ENCODE measurements around the gene UNC45A.
A peak's percentile ranks its signal among the peaks of the same experiment; 100 is the strongest.

UNC45A gene, protein sequence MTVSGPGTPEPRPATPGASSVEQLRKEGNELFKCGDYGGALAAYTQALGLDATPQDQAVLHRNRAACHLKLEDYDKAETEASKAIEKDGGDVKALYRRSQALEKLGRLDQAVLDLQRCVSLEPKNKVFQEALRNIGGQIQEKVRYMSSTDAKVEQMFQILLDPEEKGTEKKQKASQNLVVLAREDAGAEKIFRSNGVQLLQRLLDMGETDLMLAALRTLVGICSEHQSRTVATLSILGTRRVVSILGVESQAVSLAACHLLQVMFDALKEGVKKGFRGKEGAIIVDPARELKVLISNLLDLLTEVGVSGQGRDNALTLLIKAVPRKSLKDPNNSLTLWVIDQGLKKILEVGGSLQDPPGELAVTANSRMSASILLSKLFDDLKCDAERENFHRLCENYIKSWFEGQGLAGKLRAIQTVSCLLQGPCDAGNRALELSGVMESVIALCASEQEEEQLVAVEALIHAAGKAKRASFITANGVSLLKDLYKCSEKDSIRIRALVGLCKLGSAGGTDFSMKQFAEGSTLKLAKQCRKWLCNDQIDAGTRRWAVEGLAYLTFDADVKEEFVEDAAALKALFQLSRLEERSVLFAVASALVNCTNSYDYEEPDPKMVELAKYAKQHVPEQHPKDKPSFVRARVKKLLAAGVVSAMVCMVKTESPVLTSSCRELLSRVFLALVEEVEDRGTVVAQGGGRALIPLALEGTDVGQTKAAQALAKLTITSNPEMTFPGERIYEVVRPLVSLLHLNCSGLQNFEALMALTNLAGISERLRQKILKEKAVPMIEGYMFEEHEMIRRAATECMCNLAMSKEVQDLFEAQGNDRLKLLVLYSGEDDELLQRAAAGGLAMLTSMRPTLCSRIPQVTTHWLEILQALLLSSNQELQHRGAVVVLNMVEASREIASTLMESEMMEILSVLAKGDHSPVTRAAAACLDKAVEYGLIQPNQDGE

DNA sequence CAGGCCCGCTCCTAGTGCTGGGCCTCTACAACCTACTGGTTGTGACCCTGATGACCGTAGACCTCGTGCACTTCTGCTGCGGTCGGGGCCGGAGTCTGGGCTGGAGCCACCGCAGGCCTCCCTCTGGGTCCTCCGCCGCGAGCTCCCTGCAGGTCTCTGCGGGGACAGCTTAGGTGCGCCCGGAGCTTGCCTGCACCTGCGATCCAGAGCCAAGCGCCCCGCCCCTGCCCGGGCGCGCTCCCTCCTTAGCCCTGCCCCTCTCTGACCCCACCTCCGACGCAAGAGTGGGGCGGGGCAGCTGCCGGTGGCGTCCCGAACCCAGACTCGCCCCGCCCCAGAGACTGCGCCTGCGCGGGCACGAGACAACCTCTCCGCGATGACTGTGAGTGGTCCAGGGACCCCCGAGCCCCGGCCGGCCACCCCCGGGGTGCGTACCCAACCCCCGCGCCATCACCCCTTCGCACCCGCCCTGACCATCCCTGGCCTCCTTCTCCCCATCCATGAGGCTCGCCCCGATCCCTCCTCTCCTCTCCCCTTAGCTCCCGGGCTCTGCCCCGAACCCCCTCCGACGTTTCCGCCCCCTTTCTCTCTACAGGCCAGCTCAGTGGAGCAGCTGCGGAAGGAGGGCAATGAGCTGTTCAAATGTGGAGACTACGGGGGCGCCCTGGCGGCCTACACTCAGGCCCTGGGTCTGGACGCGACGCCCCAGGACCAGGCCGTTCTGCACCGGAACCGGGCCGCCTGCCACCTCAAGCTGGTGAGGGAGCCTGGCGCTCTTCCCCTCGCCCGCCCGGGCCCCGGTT lies at the start of gene UNC45A:
Gene UNC45A, plus strand, starts transcription at position 337 of the 803 bp plus-strand sequence. Its CDS starts 40 bp downstream, at position 377.
- DNase-seq: peak; percentile 99

DNA sequence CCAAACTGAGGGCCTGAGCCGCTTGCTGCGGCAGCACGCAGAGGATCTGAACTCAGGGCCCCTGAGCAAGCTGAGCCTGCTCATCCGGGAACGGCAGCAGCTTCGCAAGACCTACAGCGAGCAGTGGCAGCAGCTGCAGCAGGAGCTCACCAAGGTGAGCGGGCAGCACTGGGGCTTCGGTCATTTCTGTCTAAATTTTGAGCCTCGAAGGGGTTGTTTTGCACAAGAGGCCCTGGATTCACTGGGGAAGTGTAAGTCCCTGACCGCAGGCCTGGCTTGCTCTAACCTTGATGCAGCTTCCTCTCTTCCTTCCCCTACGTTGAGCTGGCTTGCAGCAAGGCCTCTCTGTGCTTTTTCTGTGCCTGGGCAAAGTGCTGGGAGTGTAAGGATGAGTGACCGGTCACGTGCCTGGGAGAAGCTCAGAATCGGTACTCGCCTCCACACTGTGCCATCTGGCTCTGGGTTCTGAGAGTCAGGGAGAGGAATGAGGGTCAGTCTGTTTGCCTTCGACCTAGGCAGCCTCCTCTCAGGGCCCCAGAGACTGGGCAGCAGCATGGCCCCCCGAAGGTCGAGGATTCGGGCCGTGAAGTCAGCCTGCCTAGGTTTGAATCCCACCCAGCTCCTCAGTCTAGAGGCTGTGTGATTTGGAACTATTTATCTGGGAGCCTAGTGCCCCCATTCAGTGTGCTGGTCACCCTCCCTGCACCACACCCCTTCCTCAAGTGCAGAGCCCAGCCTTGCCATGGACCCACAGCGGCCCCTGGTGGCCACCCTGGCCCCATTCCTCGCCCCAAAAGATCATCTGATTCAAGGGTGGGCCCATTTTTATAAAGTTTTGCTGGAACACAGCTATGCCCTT lies 49.4 kb upstream of the UNC45A start:
- DNase-seq: peak; percentile 72

DNA sequence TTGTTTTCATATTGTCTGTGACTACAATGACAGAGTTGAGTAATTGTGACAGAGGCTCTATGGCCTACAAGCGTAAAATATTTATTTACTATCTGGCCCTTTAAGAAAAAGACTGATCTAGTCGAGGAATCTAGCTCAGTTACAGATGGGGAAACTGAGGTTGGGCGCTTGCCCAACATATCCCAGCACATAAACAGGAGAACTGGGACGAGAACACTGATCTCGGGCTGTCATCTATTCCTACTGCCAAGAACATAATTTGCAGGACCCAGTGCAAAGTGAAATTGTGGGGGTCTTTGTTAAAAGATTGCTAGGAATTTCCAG lies 48.8 kb upstream of the UNC45A start:
- no peak for DNase-seq

DNA sequence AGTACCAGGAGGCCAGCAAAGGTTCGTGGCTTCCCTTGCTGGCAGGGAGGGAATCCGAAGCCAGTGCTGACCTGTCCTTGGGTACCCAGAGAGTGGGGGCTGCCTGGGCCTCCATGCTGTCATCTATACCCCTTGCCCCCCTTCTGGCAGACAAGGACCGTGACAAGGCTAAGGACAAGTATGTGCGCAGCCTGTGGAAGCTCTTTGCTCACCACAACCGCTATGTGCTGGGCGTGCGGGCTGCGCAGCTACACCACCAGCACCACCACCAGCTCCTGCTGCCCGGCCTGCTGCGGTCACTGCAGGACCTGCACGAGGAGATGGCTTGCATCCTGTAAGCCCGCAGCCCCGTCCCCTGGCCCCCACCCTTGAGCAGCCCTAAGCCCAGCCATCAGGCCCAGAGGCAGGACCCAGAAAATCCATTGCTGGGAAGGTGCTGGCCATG lies 48.0 kb upstream of the UNC45A start:
- no peak for DNase-seq

DNA sequence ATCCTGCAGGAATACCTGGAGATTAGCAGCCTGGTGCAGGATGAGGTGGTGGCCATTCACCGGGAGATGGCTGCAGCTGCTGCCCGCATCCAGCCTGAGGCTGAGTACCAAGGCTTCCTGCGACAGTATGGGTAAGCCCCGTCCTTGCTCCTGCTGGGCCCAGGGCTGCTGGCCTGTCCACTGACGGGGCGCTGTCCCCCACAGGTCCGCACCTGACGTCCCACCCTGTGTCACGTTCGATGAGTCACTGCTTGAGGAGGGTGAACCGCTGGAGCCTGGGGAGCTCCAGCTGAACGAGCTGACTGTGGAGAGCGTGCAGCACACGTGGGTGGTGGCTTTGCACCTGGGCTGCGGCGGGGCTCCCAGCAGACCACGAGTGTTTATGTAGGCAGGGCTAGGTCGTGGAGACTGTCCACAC lies 45.8 kb upstream of the UNC45A start:
- peak; percentile 53 for DNase-seq

DNA sequence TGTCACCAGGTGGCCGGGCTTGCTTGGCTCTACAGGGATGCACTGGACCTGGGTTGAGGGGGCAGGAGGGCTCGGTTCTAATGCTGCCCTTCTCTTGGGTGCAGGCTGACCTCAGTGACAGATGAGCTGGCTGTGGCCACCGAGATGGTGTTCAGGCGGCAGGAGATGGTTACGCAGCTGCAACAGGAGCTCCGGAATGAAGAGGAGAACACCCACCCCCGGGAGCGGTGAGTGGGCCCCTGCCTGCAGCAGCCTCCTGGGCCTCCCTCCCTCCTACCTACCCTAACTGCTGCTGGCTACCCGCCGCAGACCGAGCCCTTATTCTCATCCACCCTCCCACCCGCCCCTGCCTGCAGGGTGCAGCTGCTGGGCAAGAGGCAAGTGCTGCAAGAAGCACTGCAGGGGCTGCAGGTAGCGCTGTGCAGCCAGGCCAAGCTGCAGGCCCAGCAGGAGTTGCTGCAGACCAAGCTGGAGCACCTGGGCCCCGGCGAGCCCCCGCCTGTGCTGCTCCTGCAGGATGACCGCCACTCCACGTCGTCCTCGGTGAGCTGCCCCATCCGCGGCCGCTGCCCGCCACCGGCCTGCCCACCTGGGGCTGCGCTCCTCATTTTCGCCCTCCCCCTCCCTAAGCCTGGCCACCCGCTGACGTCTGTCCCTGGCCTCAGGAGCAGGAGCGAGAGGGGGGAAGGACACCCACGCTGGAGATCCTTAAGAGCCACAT lies 45.2 kb upstream of the UNC45A start:
- no peak for DNase-seq

DNA sequence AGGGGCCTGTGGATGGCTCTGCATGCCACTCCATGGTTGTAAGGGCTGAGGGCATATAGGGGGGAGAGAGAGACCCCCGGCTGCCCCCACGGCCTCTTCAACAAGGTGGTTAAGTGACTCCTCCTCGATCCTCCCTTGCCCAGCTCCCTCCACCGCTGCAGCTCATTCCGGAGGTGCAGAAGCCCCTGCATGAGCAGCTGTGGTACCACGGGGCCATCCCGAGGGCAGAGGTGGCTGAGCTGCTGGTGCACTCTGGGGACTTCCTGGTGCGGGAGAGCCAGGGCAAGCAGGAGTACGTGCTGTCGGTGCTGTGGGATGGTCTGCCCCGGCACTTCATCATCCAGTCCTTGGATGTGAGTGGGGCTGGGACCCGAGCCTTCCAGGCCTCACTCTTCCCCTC lies 44.2 kb upstream of the UNC45A start:
- no peak for DNase-seq

DNA sequence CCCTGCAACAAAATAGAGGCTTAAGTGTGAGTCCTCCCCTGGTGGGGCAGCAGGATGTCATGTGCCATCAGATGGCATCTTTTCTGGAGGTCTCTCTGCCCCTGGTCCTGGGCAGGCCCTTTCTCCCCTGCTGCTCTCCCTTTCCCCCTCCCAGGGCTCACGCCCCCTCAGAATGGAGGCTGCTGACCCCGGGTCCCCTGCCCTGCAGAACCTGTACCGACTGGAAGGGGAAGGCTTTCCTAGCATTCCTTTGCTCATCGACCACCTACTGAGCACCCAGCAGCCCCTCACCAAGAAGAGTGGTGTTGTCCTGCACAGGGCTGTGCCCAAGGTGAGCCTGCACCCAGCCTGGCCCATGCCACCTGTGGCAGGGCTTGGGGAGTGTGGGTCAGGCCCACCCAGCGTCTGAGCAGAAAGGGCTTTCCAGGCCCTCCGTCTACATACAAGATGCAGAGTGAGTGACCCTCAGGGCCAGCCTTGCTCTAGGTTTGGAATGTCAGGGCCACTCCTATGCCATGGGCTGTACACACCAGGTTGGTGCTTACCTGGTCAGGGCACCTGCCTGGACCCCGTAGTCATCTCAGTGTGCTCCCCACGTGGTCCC lies 43.6 kb upstream of the UNC45A start:
- no peak for DNase-seq

DNA sequence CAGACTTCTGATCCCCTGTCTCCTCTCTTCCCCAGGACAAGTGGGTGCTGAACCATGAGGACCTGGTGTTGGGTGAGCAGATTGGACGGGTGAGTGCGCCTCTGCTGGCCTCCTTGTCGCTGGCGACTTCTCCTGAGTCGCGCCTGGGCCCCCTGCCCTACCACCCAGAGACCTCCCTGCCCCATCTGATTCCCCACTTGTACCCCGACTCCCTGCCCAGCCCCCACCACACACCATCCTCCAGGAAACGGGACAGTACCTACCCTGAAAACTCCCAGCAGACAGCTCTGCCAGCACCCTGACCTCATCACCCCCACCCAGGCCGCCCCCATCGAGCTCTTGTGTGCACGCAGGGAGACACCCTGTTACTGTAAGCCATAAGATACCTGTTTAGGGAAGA lies 43.1 kb upstream of the UNC45A start:
- no peak for DNase-seq

DNA sequence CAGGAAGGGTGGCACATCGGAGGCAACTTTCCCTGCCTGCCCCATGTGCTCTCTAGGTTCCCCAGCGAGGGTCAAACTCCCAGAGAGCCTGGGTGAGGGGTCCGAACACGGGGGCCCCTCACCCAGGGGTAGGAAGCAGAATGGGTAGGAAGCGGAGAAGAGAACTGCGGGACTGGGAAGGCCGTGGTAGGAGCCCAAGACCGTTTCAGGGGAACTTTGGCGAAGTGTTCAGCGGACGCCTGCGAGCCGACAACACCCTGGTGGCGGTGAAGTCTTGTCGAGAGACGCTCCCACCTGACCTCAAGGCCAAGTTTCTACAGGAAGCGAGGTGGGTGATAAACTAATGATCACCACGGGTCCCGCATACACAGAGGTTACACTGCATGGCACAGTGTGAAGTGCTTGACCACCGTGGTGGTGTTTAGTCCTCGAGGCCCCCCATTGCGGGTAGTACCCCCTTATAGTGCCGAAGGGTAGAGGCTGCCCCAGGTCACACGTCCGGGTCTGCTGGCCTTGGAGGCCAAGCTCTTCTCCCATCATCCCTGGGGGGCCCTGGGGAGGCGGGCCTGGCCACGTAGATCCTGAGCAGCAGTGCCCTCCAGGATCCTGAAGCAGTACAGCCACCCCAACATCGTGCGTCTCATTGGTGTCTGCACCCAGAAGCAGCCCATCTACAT lies 42.4 kb upstream of the UNC45A start:
- DNase-seq: no peak

DNA sequence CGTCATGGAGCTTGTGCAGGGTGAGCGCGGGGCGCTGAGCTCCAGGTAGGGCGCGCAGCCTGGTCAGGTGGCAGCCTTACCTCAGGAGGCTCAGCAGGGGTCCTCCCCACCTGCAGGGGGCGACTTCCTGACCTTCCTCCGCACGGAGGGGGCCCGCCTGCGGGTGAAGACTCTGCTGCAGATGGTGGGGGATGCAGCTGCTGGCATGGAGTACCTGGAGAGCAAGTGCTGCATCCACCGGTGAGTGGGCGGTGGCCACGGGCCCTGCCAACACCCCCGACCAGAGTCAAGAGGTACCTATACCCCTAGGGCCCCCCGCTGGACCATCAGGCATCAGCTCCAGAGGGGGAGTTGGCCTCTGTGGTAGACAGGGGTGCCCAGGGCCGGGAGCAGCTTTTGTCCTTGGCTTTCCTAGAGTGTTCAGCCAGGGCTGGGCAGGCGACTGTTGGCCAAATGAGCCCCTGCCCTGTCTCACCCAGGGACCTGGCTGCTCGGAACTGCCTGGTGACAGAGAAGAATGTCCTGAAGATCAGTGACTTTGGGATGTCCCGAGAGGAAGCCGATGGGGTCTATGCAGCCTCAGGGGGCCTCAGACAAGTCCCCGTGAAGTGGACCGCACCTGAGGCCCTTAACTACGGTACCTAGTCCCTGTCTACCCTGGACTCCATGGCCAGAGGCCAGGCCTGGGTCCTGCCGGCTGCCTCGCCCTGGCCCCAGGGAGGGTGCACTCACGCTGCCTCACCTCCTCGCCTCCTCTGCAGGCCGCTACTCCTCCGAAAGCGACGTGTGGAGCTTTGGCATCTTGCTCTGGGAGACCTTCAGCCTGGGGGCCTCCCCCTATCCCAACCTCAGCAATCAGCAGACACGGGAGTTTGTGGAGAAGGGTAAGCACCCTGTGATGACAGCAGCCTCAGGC lies 41.7 kb upstream of the UNC45A start:
- DNase-seq: no peak

DNA sequence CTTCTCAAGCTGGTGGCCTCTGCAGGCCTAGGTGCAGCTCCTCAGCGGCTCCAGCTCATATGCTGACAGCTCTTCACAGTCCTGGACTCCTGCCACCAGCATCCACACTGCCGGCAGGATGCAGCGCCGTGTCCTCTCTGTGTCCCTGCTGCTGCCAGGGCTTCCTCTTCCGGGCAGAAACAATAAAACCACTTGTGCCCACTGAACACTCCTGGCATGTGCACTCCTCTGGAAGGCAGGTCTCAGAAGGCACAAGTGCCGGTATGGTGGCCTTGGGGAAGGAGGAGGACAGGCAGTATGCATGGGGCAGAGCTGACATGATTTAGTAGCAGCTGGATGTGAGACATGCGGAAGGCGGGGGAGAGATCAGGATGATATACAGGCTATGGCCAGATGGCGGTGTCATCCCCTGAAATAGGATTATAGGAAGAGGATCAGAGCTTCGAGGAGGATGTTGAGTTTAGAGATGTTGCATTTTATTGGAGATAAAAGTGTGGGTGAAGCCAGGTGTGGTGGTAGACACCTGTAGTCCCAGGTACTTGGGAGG lies 39.4 kb upstream of the UNC45A start:
- peak; percentile 38 for DNase-seq

DNA sequence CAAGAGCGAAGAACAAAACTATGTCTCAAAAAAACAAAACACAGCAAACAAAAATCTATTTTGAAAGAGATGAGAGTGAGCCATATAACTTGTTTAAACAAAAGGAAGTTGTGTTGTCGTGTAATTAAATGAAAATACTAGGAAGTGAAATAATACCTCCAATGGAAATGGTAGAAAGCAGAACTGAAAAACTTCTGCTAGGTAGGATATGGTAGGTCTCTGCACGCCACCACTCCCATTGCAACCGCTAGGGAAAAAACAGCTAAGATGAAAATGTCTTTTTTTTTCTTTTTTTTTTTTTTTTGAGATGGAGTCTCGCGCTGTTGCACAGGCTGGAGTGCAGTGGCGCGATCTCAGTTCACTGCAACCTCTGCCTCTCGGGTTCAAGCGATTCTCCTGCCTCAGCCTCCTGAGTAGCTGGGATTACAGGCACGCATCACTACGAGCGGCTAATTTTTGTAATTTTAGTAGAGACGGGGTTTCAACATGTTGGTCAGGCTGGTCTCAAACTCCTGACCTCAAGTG lies 37.9 kb upstream of the UNC45A start:
- DNase-seq: peak; percentile 86

DNA sequence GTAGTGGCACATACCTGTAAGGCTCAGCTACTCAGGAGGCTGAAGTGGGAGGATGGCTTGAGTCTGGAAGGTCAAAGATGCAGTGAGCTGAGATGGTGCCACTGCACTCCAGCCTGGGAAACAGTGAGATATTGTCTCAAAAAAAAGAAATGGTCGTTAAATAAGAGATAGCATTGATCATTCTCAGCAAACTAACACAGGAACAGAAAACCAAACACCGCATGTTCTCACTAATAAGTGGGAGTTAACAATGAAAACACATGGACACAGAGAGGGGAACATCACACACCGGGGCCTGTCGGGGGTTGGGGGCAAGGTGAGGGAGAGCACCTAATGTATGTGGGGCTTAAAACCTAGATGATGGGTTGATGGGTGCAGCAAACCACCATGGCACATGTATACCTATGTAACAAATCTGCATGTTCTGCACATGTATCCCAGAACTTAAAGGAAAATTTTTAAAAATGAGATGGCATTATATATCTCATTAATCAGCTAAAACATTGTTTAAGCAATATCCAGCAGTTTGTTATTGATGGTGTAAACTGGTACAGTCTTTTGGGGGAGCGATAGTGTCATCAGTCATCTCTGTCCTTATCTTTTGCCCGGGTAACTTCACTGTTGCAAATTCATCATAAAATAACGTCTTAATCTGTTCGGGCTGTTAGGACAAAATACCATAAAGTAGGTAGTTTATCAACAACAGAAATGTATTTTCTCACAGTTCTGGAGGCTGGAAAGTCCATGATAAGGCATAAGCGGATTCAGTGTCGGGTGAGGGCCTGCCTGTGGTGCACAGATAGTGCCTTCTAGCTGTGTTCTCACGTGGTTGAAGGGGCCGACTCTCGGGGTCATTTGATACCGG lies 33.7 kb upstream of the UNC45A start:
- DNase-seq: no peak

DNA sequence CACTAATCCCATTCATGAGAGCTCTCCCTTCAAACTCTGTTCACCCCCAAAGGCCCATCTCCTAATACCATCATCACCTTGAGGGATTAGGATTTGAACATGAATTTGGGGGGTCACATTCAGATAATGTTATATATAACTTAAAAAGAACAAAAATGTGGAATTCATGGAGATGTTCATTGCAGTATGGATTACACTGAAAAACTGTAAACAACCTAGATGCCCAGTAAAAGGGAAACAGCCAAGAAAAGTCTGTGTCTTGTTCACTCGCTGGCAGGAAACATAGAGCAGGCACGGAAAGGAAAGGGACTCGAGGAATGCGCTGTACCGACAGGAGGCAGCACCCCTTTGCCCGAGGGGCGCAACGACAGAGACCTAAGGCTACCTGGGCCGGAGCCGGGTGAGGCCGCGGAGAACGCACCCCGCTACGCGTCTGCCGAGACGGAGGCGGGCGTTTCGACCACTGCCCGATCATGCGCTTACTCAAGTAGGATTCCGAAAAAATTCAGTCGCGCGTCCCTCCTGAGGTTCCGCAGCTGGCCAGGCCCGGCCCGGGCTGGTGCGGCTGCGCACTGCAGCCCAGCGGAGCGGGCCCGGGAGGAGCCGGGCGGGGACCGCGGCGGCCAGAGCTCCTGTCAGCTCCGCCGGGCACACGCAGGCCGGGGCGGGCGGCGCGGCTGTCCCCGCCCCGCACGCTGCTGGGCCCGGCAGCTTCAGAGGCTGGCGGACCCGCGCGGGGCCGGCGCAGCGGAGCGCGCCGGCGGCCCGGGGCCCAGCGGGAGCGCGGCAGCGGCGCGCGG lies 32.8 kb upstream of the UNC45A start:
- DNase-seq: peak; percentile 90

DNA sequence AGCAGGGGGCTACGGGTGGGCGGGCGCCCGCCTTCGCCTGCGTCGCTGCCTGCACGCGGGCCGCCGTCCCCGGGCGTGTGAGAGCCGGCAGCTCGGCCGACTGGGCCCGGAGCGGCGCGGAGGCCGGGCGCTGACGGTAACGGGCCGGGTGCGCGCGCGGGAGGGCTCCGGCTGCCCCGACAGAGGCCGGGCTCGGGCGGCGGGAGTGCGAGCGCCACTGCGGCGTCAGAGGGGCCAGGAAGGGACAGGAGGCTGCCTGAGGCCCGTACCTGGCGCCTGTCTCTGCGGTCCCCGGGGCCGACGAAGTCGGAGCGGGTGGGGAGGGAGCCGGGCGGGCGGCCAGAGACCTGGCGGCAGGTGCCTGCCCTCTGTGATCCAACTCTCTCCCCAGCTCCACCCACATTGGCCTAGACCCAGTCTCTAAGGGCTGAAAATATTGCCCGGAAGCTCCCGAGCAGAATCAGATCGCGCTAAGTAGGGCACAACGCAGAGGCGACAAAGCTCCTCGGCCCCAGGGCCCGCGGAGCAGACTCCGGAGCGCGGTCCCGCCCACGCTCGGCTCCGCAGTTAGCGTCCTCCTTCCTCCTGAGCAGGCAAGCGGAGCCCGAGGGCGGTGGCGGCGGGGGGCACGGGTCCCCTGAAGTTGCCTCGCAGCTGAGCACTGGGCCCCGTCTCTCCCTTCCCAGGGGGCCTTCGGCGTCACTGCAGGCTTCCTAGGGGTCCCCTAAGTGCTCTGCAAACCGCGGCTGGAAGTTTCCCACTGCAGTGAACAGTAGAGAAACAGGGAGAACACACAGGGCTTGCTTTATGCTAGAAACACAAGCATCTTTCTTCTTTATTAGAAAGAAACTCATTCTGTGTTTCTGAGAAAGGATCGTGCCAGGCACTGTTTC lies 32.0 kb upstream of the UNC45A start, which contains the start of gene MAN2A2:
Gene MAN2A2, plus strand, starts transcription at position 463 of the 893 bp plus-strand sequence. CDS start 906 bp downstream, outside the sequence.
- peak; percentile 96 for DNase-seq
